Caco-2 (cell line): ENCODE measurements around the gene DPF3. TPM values are rescaled to one million over a fixed set of nuclear protein-coding genes. Genes with fewer than 3 reads are reported as not detected.

ENCODE experiments used
- BruUV-seq: library from RNA; stranded (reverse); fragments of 400-500 nt; replicated peaks from 2 replicates; lab custom pipeline; 2021; lab: Mats Ljungman, UMichigan
- CTCF ChIA-PET: fragments of 300-600 bp; sonication (Branson Sonifier 250); formaldehyde crosslinking; loops from one replicate; lab custom pipeline; 2022; ENCODE audit warnings: antibody characterized with exemption; lab: Charles Lee
- POLR2A ChIA-PET: fragments of 300-600 bp; sonication (Branson Sonifier 250); formaldehyde crosslinking; loops from one replicate; lab custom pipeline; 2022; ENCODE audit warnings: antibody characterized with exemption; lab: Charles Lee
- DNase-seq, 2 experiments: peaks; one replicate each; pipeline versions ENCODE4 v3.0.0 to v3.0.0-alpha.2; 2020 to 2022
- H3K27me3 ChIP-seq: replicated peaks from 2 replicates; pipeline ENCODE4 v1.6.0; 2011; ENCODE audit warnings: low read length; ENCODE audit not compliant: control insufficient read depth, insufficient read depth
- H3K36me3 ChIP-seq: 2 replicates; pipeline ENCODE4 v1.5.1; 2011; ENCODE audit warnings: low read length; ENCODE audit not compliant: control insufficient read depth, insufficient read depth
- H3K4me1 ChIP-seq: fragments of 250-450 bp; sonication (Bioruptor Pico); 2 replicates; pipeline ENCODE4 v1.5.1; 2020; ENCODE audit warnings: mild to moderate bottlenecking
- H3K4me3 ChIP-seq: 2 replicates; pipeline ENCODE4 v1.5.1; 2011; ENCODE audit warnings: low read depth, mild to moderate bottlenecking, control low read depth, low read length
- H3K9me3 ChIP-seq: fragments of 250-450 bp; sonication (Bioruptor Pico); 2 replicates; pipeline ENCODE4 v1.5.1; 2020; ENCODE audit warnings: mild to moderate bottlenecking, moderate library complexity
- H3K27ac Mint-ChIP-seq: one replicate; pipeline ENCODE4 v1.8.0; 2022; ENCODE audit warnings: mixed read lengths; ENCODE audit not compliant: unreplicated experiment
- H3K27me3 Mint-ChIP-seq: one replicate; pipeline ENCODE4 v1.8.0; 2022; ENCODE audit warnings: mixed read lengths; ENCODE audit not compliant: insufficient read depth, unreplicated experiment
- H3K36me3 Mint-ChIP-seq: one replicate; pipeline ENCODE4 v1.8.0; 2022; ENCODE audit warnings: mild to moderate bottlenecking, mixed read lengths; ENCODE audit not compliant: insufficient read depth, unreplicated experiment
- H3K4me1 Mint-ChIP-seq: one replicate; pipeline ENCODE4 v1.8.0; 2022; ENCODE audit warnings: low read depth, mixed read lengths; ENCODE audit not compliant: unreplicated experiment
- H3K4me3 Mint-ChIP-seq: one replicate; pipeline ENCODE4 v1.8.0; 2022; ENCODE audit warnings: mild to moderate bottlenecking, moderate library complexity, mixed read lengths; ENCODE audit not compliant: unreplicated experiment
- H3K9me3 Mint-ChIP-seq: one replicate; pipeline ENCODE4 v1.8.0; 2022; ENCODE audit warnings: mixed read lengths; ENCODE audit not compliant: unreplicated experiment
- CTCF ChIP-seq, 2 experiments: fragments of 200-600 bp in 1 of 2; IDR thresholded peaks; 1 replicate in 1 of 2; 2 replicates in 1 of 2; pipeline versions ENCODE4 v1.5.1 to v1.8.0; 2011 to 2022; ENCODE audit warnings: antibody characterized with exemption in 1 of 2, control low read depth in 1 of 2, inconsistent platforms in 1 of 2, low read depth in 1 of 2, low read length in 1 of 2, mild to moderate bottlenecking in 1 of 2, moderate library complexity in 1 of 2; ENCODE audit not compliant: insufficient read depth in 1 of 2, severe bottlenecking in 1 of 2, unreplicated experiment in 1 of 2
- intact Hi-C: fragments of 100-400 bp; cut with micrococcal nuclease; formaldehyde crosslinking; loops from one replicate; pipeline ENCODE4 v1.10.0; 2022; ENCODE audit not compliant: unreplicated experiment
- total RNA-seq: library from RNA; stranded (reverse); gene quantifications from 2 replicates; pipeline ENCODE4 v1.2.3, GENCODE V29; 2022

The DPF3 gene
- total RNA-seq, 1 experiment from 2014 or later: not detected

DNA sequence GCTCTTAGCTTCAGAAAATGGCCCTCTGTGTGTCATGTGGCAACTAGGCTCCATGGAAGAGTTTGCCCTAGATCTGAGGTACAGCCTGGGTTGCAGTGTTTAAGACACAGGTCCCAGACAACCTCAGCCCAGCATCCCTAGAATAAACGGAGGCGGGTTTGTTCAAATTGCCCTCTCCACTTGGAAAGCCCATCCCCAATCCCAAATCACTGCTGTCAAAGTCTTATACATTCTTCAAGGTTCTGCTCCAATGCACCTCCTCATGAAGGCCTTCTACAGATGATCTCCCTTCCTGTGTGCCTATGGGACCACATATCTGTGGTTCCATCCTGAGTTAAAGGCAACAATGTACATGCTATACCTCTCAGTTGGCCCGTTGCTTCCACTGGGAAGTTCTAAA lies 289.8 kb downstream of the DPF3 start:
- peaks cover 24% of the 10 kb centered on the region for H3K27me3 Mint-ChIP-seq

DNA sequence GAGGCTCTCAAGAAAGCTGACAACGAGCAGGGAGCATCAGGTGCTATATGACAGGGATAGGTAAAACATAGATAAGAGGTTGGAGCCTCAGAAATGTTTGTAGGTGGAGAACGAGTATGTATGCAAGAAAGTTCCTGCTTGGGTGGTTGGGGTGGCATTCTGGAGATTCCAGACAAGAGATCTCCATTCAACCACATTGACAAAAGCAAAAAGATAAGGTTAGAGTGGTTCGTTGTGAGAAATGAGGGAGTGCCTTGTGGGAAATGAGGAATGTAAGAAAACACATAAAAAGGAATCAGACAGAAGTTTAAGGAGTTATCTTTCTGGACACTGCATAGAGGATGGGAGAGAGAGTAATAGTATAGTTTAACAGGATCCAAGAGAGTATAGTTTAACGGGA lies 290.3 kb downstream of the DPF3 start:
- Histone ChIP-seq H3K9me3 (no peaks in the 10 kb centered on the region), H3K4me1 (no peaks in the 10 kb centered on the region), H3K4me3 (no peak overlapping the region), H3K27me3 (no peaks in the 10 kb centered on the region; the same call in 1 of the 2 replicates), H3K36me3 (no peaks in the 10 kb centered on the region)
- Mint-ChIP-seq H3K4me3 (no peak overlapping the region), H3K27me3 (peaks cover 24% of the 10 kb centered on the region), H3K36me3 (no peaks in the 10 kb centered on the region), H3K9me3 (no peaks in the 10 kb centered on the region), H3K27ac (no peak overlapping the region), H3K4me1 (no peaks in the 10 kb centered on the region)
- DNase-seq: no peak
- intact Hi-C loops: no loop called here
- no TSS peak for BruUV-seq
- CTCF ChIA-PET: no interaction called here
- POLR2A ChIA-PET: no interaction called here
- TF ChIP-seq CTCF (IDR thresholded peaks at IDR 0.05; ENCODE audit: insufficient read depth in 1 of 2, low read depth in 1 of 2, low read length in 1 of 2, severe bottlenecking in 1 of 2, unreplicated experiment in 1 of 2): no peak

More for the DNA sequence above, 289.8 kb downstream of the DPF3 start:
- H3K4me1 Mint-ChIP-seq: no peaks in the 10 kb centered on the region
- BruUV-seq: no TSS peak
- ChIA-PET CTCF (no interaction called here), POLR2A (no interaction called here)
- no peak overlapping the region for H3K27ac Mint-ChIP-seq
- Histone ChIP-seq H3K36me3 (no peaks in the 10 kb centered on the region), H3K9me3 (no peaks in the 10 kb centered on the region), H3K27me3 (no peaks in the 10 kb centered on the region; the same call in 1 of the 2 replicates), H3K4me1 (no peaks in the 10 kb centered on the region), H3K4me3 (no peak overlapping the region)
- no peaks in the 10 kb centered on the region for H3K9me3 Mint-ChIP-seq
- no peak for TF ChIP-seq CTCF (IDR thresholded peaks at IDR 0.05; ENCODE audit: insufficient read depth in 1 of 2, low read depth in 1 of 2, low read length in 1 of 2, severe bottlenecking in 1 of 2, unreplicated experiment in 1 of 2)
- DNase-seq: no peak
- H3K4me3 Mint-ChIP-seq: no peak overlapping the region
- intact Hi-C loops: no loop called here
- no peaks in the 10 kb centered on the region for H3K36me3 Mint-ChIP-seq

- no peak for DNase-seq
- Mint-ChIP-seq H3K4me3 (no peak overlapping the region), H3K36me3 (no peaks in the 10 kb centered on the region), H3K27ac (no peak overlapping the region), H3K9me3 (no peaks in the 10 kb centered on the region), H3K27me3 (peaks cover 28% of the 10 kb centered on the region), H3K4me1 (no peaks in the 10 kb centered on the region)
- Histone ChIP-seq H3K27me3 (no peaks in the 10 kb centered on the region; the same call in 1 of the 2 replicates), H3K4me1 (no peaks in the 10 kb centered on the region), H3K9me3 (no peaks in the 10 kb centered on the region), H3K36me3 (no peaks in the 10 kb centered on the region), H3K4me3 (no peak overlapping the region)
- TF ChIP-seq CTCF (IDR thresholded peaks at IDR 0.05; ENCODE audit: insufficient read depth in 1 of 2, low read depth in 1 of 2, low read length in 1 of 2, severe bottlenecking in 1 of 2, unreplicated experiment in 1 of 2): no peak
- no TSS peak for BruUV-seq
- intact Hi-C loops: no loop called here
- POLR2A ChIA-PET: no interaction called here
- CTCF ChIA-PET: no interaction called here
Observed at GRCh38 chr14:72600551-72601330, 293.2 kb downstream of the DPF3 start.
